Activated CD8-positive, alpha-beta memory T cell treated with anti-CD3 and anti-CD28 coated beads for 36 hours (primary cell): ENCODE results near the gene RBM17. TPM values are rescaled to one million over a fixed set of nuclear protein-coding genes. Genes with fewer than 3 reads are reported as not detected.

ENCODE experiments used
- CTCF ChIA-PET: fragments of 350-600 bp; sonication (Branson Sonifier 250); formaldehyde crosslinking; loops from one replicate; lab custom pipeline; 2021; ENCODE audit warnings: antibody characterized with exemption; lab: Charles Lee
- POLR2A ChIA-PET: fragments of 350-600 bp; sonication (Branson Sonifier 250); formaldehyde crosslinking; loops from one replicate; lab custom pipeline; 2021; ENCODE audit warnings: antibody characterized with exemption; lab: Charles Lee
- total RNA-seq, 2 experiments: library from RNA; stranded (reverse); gene quantifications; one replicate each; pipeline ENCODE4 v1.2.3, GENCODE V29; 2021

RBM17 gene
- total RNA-seq, 2 experiments from 2014 or later = 289 to 298 TPM

- CTCF ChIA-PET = interaction anchor here (0.9 to 1.7 kb wide), 11 partner anchors 8 to 265 kb away, joined by 3 to 6 read pairs (median 4); partner anchors contain the start of gene PFKFB3
- POLR2A ChIA-PET = interaction anchor here (0.9 to 1.4 kb wide), 6 partner anchors 8 to 357 kb away, joined by 3 to 7 read pairs (median 4); no protein-coding TSS in a partner anchor
These were observed 47.7 kb downstream of the RBM17 start for GRCh38 chr10:6136215-6137201.

- ChIA-PET CTCF (no interaction called here), POLR2A (no interaction called here)
These were observed 49.6 kb downstream of the RBM17 start for GRCh38 chr10:6138456-6138855.

- CTCF ChIA-PET = interaction anchor here (0.9 to 1.1 kb wide), 2 partner anchors 12 to 56 kb away, joined by 3 to 4 read pairs; no protein-coding TSS in a partner anchor
- POLR2A ChIA-PET = no interaction called here
These were observed 50.6 kb downstream of the RBM17 start for GRCh38 chr10:6139470-6139869.

- ChIA-PET POLR2A (no interaction called here), CTCF (interaction anchor here (0.6 to 1.1 kb wide), 3 partner anchors 11 to 74 kb away, joined by 3 to 4 read pairs (median 3); no protein-coding TSS in a partner anchor)
These were observed 51.5 kb downstream of the RBM17 start for GRCh38 chr10:6140141-6140841.

GRCh38 chr10:6140965-6141295, 52.1 kb downstream of the RBM17 start:
- POLR2A ChIA-PET = no interaction called here

GRCh38 chr10:6141296-6142151, 52.7 kb downstream of the RBM17 start:
- ChIA-PET CTCF (interaction anchor here (1.0 to 1.5 kb wide), 2 partner anchors 8 to 58 kb away, joined by 3 read pairs; no protein-coding TSS in a partner anchor), POLR2A (no interaction called here)

More at GRCh38 chr10:6140965-6141295, 52.1 kb downstream of the RBM17 start:
- CTCF ChIA-PET = no interaction called here

- CTCF ChIA-PET = interaction anchor here (1.0 to 2.1 kb wide), 3 partner anchors 8 to 59 kb away, joined by 3 to 6 read pairs (median 3); no protein-coding TSS in a partner anchor
- POLR2A ChIA-PET = interaction anchor here (0.6 to 0.9 kb wide), 3 partner anchors 12 to 1268 kb away, joined by 3 to 6 read pairs (median 3); partner anchors contain the start of gene SFMBT2
These were observed 53.4 kb downstream of the RBM17 start for GRCh38 chr10:6142186-6142585.

GRCh38 chr10:6142644-6143043, 53.8 kb downstream of the RBM17 start:
- ChIA-PET CTCF (interaction anchor here (0.7 to 2.1 kb wide), 7 partner anchors 8 to 302 kb away, joined by 3 to 6 read pairs (median 3); partner anchors contain the start of gene PFKFB3), POLR2A (interaction anchor here (0.6 to 0.9 kb wide), 3 partner anchors 13 to 1268 kb away, joined by 3 to 6 read pairs (median 3); partner anchors contain the start of gene SFMBT2)

- CTCF ChIA-PET = interaction anchor here (0.7 to 2.1 kb wide), 6 partner anchors 7 to 302 kb away, joined by 3 to 6 read pairs (median 4); partner anchors contain the start of gene PFKFB3
These were observed 54.3 kb downstream of the RBM17 start for GRCh38 chr10:6143181-6143580.

GRCh38 chr10:6144406-6145165, 55.8 kb downstream of the RBM17 start:
- CTCF ChIA-PET = interaction anchor here (0.7 to 2.1 kb wide), 6 partner anchors 8 to 58 kb away, joined by 3 to 6 read pairs (median 4); no protein-coding TSS in a partner anchor
- POLR2A ChIA-PET = interaction anchor here (0.6 to 1.5 kb wide), 9 partner anchors 8 to 131 kb away, joined by 3 to 11 read pairs (median 4); partner anchors contain the start of gene PFKFB3

More at GRCh38 chr10:6143181-6143580, 54.3 kb downstream of the RBM17 start:
- POLR2A ChIA-PET = interaction anchor here (0.7 to 0.9 kb wide), 2 partner anchors 13 to 18 kb away, joined by 3 to 6 read pairs; no protein-coding TSS in a partner anchor

GRCh38 chr10:6145166-6145987, 56.5 kb downstream of the RBM17 start:
- ChIA-PET POLR2A (interaction anchor here (1.0 to 1.5 kb wide), 4 partner anchors 15 to 94 kb away, joined by 4 to 11 read pairs (median 4); partner anchors contain the start of gene PFKFB3), CTCF (interaction anchor here (0.6 to 1.3 kb wide), 3 partner anchors 9 to 103 kb away, joined by 3 to 4 read pairs (median 3); no protein-coding TSS in a partner anchor)

- CTCF ChIA-PET = interaction anchor here (0.6 kb wide), 1 partner anchor 103 kb away, joined by 4 read pairs; no protein-coding TSS in a partner anchor
These were observed 57.4 kb downstream of the RBM17 start for GRCh38 chr10:6146013-6146785.

GRCh38 chr10:6146921-6147320, 58.1 kb downstream of the RBM17 start:
- POLR2A ChIA-PET = interaction anchor here (0.6 kb wide), 1 partner anchor 49 kb away, joined by 4 read pairs; no protein-coding TSS in a partner anchor

More at GRCh38 chr10:6146013-6146785, 57.4 kb downstream of the RBM17 start:
- POLR2A ChIA-PET = interaction anchor here (0.6 kb wide), 1 partner anchor 49 kb away, joined by 4 read pairs; no protein-coding TSS in a partner anchor

GRCh38 chr10:6148251-6148701, 59.4 kb downstream of the RBM17 start:
- POLR2A ChIA-PET = interaction anchor here (0.8 kb wide), 1 partner anchor 54 kb away, joined by 3 read pairs; the partner anchor contains the start of gene PFKFB3
- CTCF ChIA-PET = interaction anchor here (1.2 kb wide), 1 partner anchor 40 kb away, joined by 3 read pairs; no protein-coding TSS in a partner anchor

More at GRCh38 chr10:6146921-6147320, 58.1 kb downstream of the RBM17 start:
- CTCF ChIA-PET = no interaction called here

- ChIA-PET CTCF (interaction anchor here (0.7 to 1.2 kb wide), 2 partner anchors 37 to 41 kb away, joined by 3 read pairs; no protein-coding TSS in a partner anchor), POLR2A (no interaction called here)
These were observed 60.1 kb downstream of the RBM17 start for GRCh38 chr10:6148908-6149307.
